Trophoblast cell (in vitro differentiated cells and primary cell): ENCODE results near the gene PIGU.
"Not testable (repeated sequence)": the region's sequence is repeated elsewhere in the genome, so short reads cannot be mapped to it uniquely, and the experiment has no call there.

ENCODE experiments used
- DNase-seq, 2 donors: peaks; one replicate each; pipeline ENCODE4 v3.0.0-alpha.2; 2016
- H2AFZ ChIP-seq: 2 replicates; pipeline ENCODE4 v1.6.1; 2013; ENCODE audit warnings: low read length, moderate library complexity, mild to moderate bottlenecking; ENCODE audit not compliant: insufficient read depth, poor library complexity
- H2AK5ac ChIP-seq: 2 replicates; pipeline ENCODE4 v1.6.1; 2013; ENCODE audit warnings: mild to moderate bottlenecking, low read length
- H2BK120ac ChIP-seq: 2 replicates; pipeline ENCODE4 v1.6.1; 2013; ENCODE audit warnings: low read length, mild to moderate bottlenecking, moderate library complexity; ENCODE audit not compliant: insufficient read depth, poor library complexity
- H2BK12ac ChIP-seq: 2 replicates; pipeline ENCODE4 v1.6.1; 2013; ENCODE audit warnings: mild to moderate bottlenecking, low read length, moderate library complexity
- H2BK5ac ChIP-seq: 2 replicates; pipeline ENCODE4 v1.6.1; 2013; ENCODE audit warnings: low read length, low read depth, moderate library complexity, mild to moderate bottlenecking; ENCODE audit not compliant: poor library complexity
- H3K14ac ChIP-seq: 2 replicates; pipeline ENCODE4 v1.6.1; 2013; ENCODE audit warnings: mild to moderate bottlenecking, low read length
- H3K18ac ChIP-seq: 2 replicates; pipeline ENCODE4 v1.6.1; 2013; ENCODE audit warnings: mild to moderate bottlenecking, low read length
- H3K23ac ChIP-seq: 2 replicates; pipeline ENCODE4 v1.6.1; 2013; ENCODE audit warnings: low read length
- H3K27ac ChIP-seq: 2 replicates; pipeline ENCODE4 v1.5.1; 2013; ENCODE audit warnings: low read depth, mild to moderate bottlenecking, inconsistent platforms, low read length, moderate library complexity
- H3K27me3 ChIP-seq: 2 replicates; pipeline ENCODE4 v1.6.1; 2013; ENCODE audit warnings: inconsistent platforms, mild to moderate bottlenecking, low read length, moderate library complexity; ENCODE audit not compliant: insufficient read depth
- H3K36me3 ChIP-seq, 2 experiments: 1 replicate in 1 of 2; 2 replicates in 1 of 2; pipeline ENCODE4 v1.6.1; 2013; ENCODE audit warnings: low read length in 2 of 2, mild to moderate bottlenecking in 2 of 2, moderate library complexity in 1 of 2; ENCODE audit not compliant: insufficient read depth in 2 of 2, control insufficient read depth in 1 of 2
- H3K4ac ChIP-seq: 2 replicates; pipeline ENCODE4 v1.6.1; 2013; ENCODE audit warnings: low read depth, mild to moderate bottlenecking, low read length, moderate library complexity
- H3K4me1 ChIP-seq, 2 experiments: 1 replicate in 1 of 2; 2 replicates in 1 of 2; pipeline ENCODE4 v1.6.1; 2013; ENCODE audit warnings: low read length in 2 of 2, mild to moderate bottlenecking in 2 of 2, moderate library complexity in 1 of 2; ENCODE audit not compliant: insufficient read depth in 2 of 2, control insufficient read depth in 1 of 2
- H3K4me2 ChIP-seq: 2 replicates; pipeline ENCODE4 v1.6.1; 2013; ENCODE audit warnings: inconsistent platforms, mild to moderate bottlenecking, low read length, moderate library complexity
- H3K4me3 ChIP-seq: 2 replicates; pipeline ENCODE4 v1.5.1; 2013; ENCODE audit warnings: mild to moderate bottlenecking, low read depth, low read length, inconsistent platforms
- H3K79me1 ChIP-seq: one replicate; pipeline ENCODE4 v1.6.1; 2013; ENCODE audit warnings: low read length
- H3K79me2 ChIP-seq: 2 replicates; pipeline ENCODE4 v1.6.1; 2013; ENCODE audit warnings: low read length, mild to moderate bottlenecking; ENCODE audit not compliant: control insufficient read depth, insufficient read depth, poor library complexity
- H3K9ac ChIP-seq: 2 replicates; pipeline ENCODE4 v1.6.1; 2013; ENCODE audit warnings: mild to moderate bottlenecking, low read length
- H3K9me3 ChIP-seq: 2 replicates; pipeline ENCODE4 v1.6.1; 2013; ENCODE audit warnings: low read depth, mild to moderate bottlenecking, control low read depth, inconsistent platforms, low read length; ENCODE audit not compliant: insufficient read depth
- H4K12ac ChIP-seq: 2 replicates; pipeline ENCODE4 v1.6.1; 2013; ENCODE audit warnings: low read depth, mild to moderate bottlenecking, low read length, moderate library complexity
- H4K8ac ChIP-seq: 2 replicates; pipeline ENCODE4 v1.6.1; 2013; ENCODE audit warnings: low read depth, mild to moderate bottlenecking, low read length, moderate library complexity
- H4K91ac ChIP-seq: one replicate; pipeline ENCODE4 v1.6.1; 2013; ENCODE audit warnings: low read depth, mild to moderate bottlenecking, low read length, moderate library complexity
- WGBS: extraction: QIAGEN DNeasy Blood & Tissue Kit; methylation state at CpG from one replicate; pipeline ENCODE4 v1.1.7; 2013; ENCODE audit warnings: missing lambda C conversion rate; ENCODE audit not compliant: insufficient read length, insufficient coverage; ENCODE audit errors: extremely low coverage; 5-methylcytosine and 5-hydroxymethylcytosine counted together

The PIGU gene

DNA sequence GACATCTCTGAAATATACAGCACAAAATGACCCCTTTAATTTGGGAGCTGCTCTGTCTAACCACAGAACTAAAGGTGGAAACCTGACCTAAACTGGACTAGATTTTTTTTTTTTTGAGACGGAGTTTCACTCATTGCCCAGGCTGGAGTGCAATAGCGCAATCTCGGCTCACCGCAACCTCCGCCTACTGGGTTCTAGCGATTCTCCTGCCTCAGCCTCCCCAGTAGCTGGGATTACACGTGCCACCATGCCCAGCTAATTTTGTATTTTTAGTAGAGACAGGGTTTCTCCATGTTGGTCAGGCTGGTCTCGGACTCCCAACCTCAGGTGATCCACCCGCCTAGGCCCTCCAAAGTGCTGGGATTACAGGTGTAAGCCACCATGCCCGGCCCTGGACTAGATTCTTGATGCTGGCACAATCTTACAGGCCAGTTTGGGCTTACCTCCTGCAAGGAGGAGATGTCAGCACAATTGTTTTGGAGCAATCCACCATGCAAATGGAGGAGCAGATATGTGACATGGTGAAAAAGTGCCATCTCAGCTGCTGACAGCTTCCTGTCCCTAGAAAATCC is 37.1 kb upstream of the PIGU start:
- DNase-seq, H4K91ac ChIP-seq, H3K23ac ChIP-seq, H2BK120ac ChIP-seq, H4K8ac ChIP-seq, H3K9ac ChIP-seq, H3K14ac ChIP-seq, H4K12ac ChIP-seq, H2BK12ac ChIP-seq, H3K4me1 ChIP-seq, H3K9me3 ChIP-seq, H3K4me3 ChIP-seq, H2AK5ac ChIP-seq, H3K18ac ChIP-seq, H3K79me2 ChIP-seq, H3K27ac ChIP-seq, H3K4me2 ChIP-seq, H3K4ac ChIP-seq, H2BK5ac ChIP-seq, H2AFZ ChIP-seq, H3K79me1 ChIP-seq: not testable (repeated sequence)
- WGBS: no CpG with 5 or more reads among the region's 10 CpGs
- Histone ChIP-seq H3K36me3 (peaks cover 24 to 27% of the 10 kb centered on the region in 2 experiments), H3K27me3 (peaks cover 11% of the 10 kb centered on the region)

DNA sequence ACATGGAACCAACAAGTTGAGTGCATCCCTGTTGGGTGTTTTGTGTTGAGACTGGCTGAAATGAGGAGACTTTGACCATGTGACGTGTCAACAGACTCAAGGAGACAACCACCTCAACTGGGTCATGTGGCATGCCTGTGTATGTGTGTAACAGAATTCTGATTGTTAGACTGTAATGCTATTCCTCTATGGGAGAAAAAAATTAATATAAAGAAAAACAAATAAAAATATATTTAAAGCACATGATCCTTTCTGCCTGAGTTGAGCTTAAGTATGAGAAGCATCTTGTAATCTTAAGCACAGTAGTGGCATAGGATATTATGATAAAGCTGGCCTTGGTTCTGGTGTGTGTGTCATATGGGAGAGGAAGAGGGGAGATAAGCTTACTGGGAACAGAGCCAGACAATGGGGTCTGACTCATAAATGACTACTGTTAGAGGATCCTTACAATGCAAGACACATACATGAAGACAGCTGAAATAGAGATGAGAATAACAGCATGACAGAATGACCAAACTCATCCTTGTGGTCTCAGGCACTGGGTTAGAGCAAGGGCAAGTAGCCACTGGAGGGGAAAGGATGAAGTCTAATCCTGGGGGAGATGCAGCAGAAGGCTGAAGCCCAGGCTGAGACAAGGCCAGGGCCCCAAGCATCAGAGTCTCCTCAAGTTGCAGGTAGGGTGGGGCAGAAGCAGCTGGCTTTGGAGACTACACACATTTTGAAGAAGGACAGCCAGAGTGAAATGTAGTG is 36.5 kb upstream of the PIGU start:
- no peak overlapping the region for H2BK120ac ChIP-seq
- H3K4me3 ChIP-seq: no peak overlapping the region
- no peak overlapping the region for H3K4me2 ChIP-seq
- no peak overlapping the region for H3K4ac ChIP-seq
- no peak overlapping the region for H4K91ac ChIP-seq
- H2BK12ac ChIP-seq: no peak overlapping the region
- peaks cover 4% of the 10 kb centered on the region for H3K79me1 ChIP-seq
- no peak overlapping the region for H4K8ac ChIP-seq
- no peak overlapping the region for H3K18ac ChIP-seq
- H3K23ac ChIP-seq: no peak overlapping the region
- H3K27ac ChIP-seq: no peak overlapping the region
- no peak overlapping the region for H2AFZ ChIP-seq
- H2BK5ac ChIP-seq: no peak overlapping the region
- no peaks in the 10 kb centered on the region for H3K9me3 ChIP-seq
- no CpG with 5 or more reads among the region's 1 CpG for WGBS
- H4K12ac ChIP-seq: no peak overlapping the region
- H2AK5ac ChIP-seq: no peak overlapping the region
- peaks cover 11% of the 10 kb centered on the region for H3K27me3 ChIP-seq
- H3K36me3 ChIP-seq: peaks cover 24 to 27% of the 10 kb centered on the region in 2 experiments
- peaks cover 2 to 6% of the 10 kb centered on the region in 2 experiments for H3K4me1 ChIP-seq
- no peak overlapping the region for H3K14ac ChIP-seq
- DNase-seq: peak; percentile 33 to 37
- H3K9ac ChIP-seq: no peak overlapping the region
- H3K79me2 ChIP-seq: no peaks in the 10 kb centered on the region

DNA sequence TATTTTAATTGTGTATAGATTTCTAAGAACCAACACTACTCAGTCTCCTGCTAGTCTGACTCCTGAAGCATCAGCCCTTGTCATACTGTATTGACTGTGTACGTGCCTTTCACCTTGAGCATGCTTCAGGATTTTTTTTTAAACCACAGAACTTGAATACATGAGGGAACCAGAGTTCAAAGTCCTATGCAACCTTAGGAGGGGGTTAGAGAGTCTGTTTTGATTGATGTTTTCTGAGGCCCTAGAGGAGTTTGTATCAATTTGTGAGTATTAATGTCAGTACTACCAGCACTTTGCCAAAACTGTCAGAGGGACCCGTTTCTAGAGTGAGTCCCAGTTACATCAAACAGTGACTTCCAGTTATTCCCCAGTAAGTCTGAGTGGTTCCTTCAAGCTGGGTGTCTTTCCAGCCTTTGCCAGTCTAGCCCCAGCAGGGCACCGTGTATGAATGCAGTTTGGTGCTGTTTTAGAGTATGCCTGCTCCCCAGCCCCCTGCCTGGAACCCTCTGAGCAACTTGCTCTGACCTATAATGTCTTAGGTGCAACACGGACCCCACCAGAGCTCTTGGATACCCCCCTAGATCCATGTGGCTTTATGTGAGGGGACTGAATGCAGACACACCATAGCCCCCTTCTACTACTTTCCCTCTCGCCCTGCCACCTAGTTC is 35.8 kb upstream of the PIGU start:
- peaks cover 2 to 6% of the 10 kb centered on the region in 2 experiments for H3K4me1 ChIP-seq
- H2BK5ac ChIP-seq: no peak overlapping the region
- no peaks in the 10 kb centered on the region for H3K9me3 ChIP-seq
- H4K12ac ChIP-seq: no peak overlapping the region
- no peak overlapping the region for H4K91ac ChIP-seq
- no peak overlapping the region for H2BK12ac ChIP-seq
- H3K4ac ChIP-seq: no peak overlapping the region
- H3K27ac ChIP-seq: no peak overlapping the region
- WGBS: no CpG with 5 or more reads among the region's 5 CpGs
- peaks cover 24 to 25% of the 10 kb centered on the region in 2 experiments for H3K36me3 ChIP-seq
- no peak overlapping the region for H2AFZ ChIP-seq
- H2BK120ac ChIP-seq: no peak overlapping the region
- no peak overlapping the region for H3K23ac ChIP-seq
- H3K79me1 ChIP-seq: peaks cover 4% of the 10 kb centered on the region
- H3K4me2 ChIP-seq: no peak overlapping the region
- H3K14ac ChIP-seq: no peak overlapping the region
- no peak overlapping the region for H2AK5ac ChIP-seq
- no peak for DNase-seq
- H3K9ac ChIP-seq: no peak overlapping the region
- no peaks in the 10 kb centered on the region for H3K79me2 ChIP-seq
- no peak overlapping the region for H3K4me3 ChIP-seq
- no peak overlapping the region for H4K8ac ChIP-seq
- peaks cover 11% of the 10 kb centered on the region for H3K27me3 ChIP-seq
- no peak overlapping the region for H3K18ac ChIP-seq

DNA sequence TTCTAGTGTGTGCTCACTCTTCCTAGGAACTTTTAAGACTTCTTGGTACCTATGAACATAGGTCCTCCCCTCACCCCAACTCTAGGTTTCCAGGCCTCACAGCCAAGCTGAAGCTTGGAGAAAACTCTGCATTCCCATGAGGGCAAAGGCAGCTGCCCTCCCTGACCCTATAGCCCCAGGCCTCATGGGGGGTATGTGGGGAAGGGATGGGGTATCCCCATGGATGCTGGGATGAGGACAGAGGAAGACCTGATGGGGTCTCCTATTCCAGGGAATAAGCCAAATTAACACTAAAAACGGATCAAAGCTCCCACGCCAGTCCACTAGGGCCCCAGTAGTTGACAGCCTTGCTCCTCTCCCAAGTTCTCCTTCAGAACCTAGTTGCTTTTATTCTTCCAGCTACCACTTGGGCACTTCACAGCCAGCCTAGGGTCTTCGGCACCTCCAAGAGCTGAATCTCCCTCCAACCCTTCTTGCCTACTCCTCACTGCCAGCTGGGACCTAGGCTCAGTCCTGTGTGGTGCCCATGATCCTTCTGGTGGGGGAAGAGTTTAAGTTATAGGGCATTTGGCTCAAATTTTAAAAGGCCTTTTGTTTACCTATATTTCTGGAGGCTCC is 35.0 kb upstream of the PIGU start:
- H3K23ac ChIP-seq: no peak overlapping the region

More for the DNA sequence above, 35.0 kb upstream of the PIGU start:
- H3K79me1 ChIP-seq: peaks cover 4% of the 10 kb centered on the region
- peaks cover 2 to 6% of the 10 kb centered on the region in 2 experiments for H3K4me1 ChIP-seq
- H3K9me3 ChIP-seq: no peaks in the 10 kb centered on the region
- H3K4ac ChIP-seq: no peak overlapping the region
- peaks cover 24% of the 10 kb centered on the region in 2 experiments for H3K36me3 ChIP-seq
- H2BK120ac ChIP-seq: no peak overlapping the region
- no peak overlapping the region for H3K27ac ChIP-seq
- H3K14ac ChIP-seq: no peak overlapping the region
- no peak overlapping the region for H2AFZ ChIP-seq
- no peak overlapping the region for H2BK12ac ChIP-seq
- H3K27me3 ChIP-seq: peaks cover 11% of the 10 kb centered on the region
- H3K79me2 ChIP-seq: no peaks in the 10 kb centered on the region
- no peak overlapping the region for H4K12ac ChIP-seq
- H3K9ac ChIP-seq: no peak overlapping the region
- H3K4me3 ChIP-seq: no peak overlapping the region
- no peak overlapping the region for H4K8ac ChIP-seq
- no peak overlapping the region for H2BK5ac ChIP-seq
- no peak overlapping the region for H2AK5ac ChIP-seq
- H3K4me2 ChIP-seq: no peak overlapping the region
- H4K91ac ChIP-seq: no peak overlapping the region
- DNase-seq: no peak
- WGBS: no CpG with 5 or more reads among the region's 3 CpGs
- H3K18ac ChIP-seq: no peak overlapping the region
